K562 (cell line): ENCODE data around the gene LIN28B. TPM values are rescaled to one million over a fixed set of nuclear protein-coding genes. Genes with fewer than 3 reads are reported as not detected.

Experiments
- ADNP ChIP-seq: fragments of 200-800 bp; sonication (Bioruptor generic); IDR thresholded peaks from 2 replicates; pipeline ENCODE4 v1.6.1; 2016; ENCODE audit warnings: missing genetic modification characterization, missing compliant biosample characterization
- ARID1B ChIP-seq: fragments of 450-650 bp; IDR thresholded peaks from 2 replicates; pipeline ENCODE4 v1.6.1; 2016; ENCODE audit warnings: antibody characterized with exemption, mild to moderate bottlenecking, inconsistent platforms
- E2F1 ChIP-seq: sonication (generic); formaldehyde crosslinking; IDR thresholded peaks from 2 replicates; pipeline ENCODE4 v1.8.1; 2023; ENCODE audit warnings: mild to moderate bottlenecking, missing genetic modification reagents, moderate library complexity
- ELF2 ChIP-seq: fragments of 250-450 bp; sonication (Bioruptor Pico); IDR thresholded peaks from 2 replicates; pipeline ENCODE4 v1.5.0; 2021; ENCODE audit warnings: mild to moderate bottlenecking
- FOSL1 ChIP-seq: fragments of 200-800 bp; sonication (Bioruptor generic); conservative IDR thresholded peaks from 2 replicates; pipeline ENCODE4 v1.6.1; 2016; ENCODE audit warnings: missing genetic modification characterization, missing compliant biosample characterization
- FOXP1 ChIP-seq: sonication (generic); formaldehyde crosslinking; IDR thresholded peaks from 2 replicates; pipeline ENCODE4 v1.8.0; 2022; ENCODE audit warnings: mild to moderate bottlenecking, missing genetic modification reagents
- HCFC1 ChIP-seq: IDR thresholded peaks from 2 replicates; pipeline ENCODE4 v1.6.1; 2012; ENCODE audit warnings: low read depth, low read length, improper control_type of control experiment
- ILF3 ChIP-seq: fragments of 450-650 bp; IDR thresholded peaks from 2 replicates; pipeline ENCODE4 v1.6.1; 2018; ENCODE audit warnings: antibody characterized with exemption, mild to moderate bottlenecking, moderate library complexity, borderline replicate concordance
- KDM5B ChIP-seq: fragments of 200-600 bp; sonication (generic); IDR thresholded peaks from 2 replicates; pipeline ENCODE4 v1.6.1; 2012; ENCODE audit warnings: low read depth, mild to moderate bottlenecking, moderate library complexity, low read length, control low read depth, inconsistent platforms; ENCODE audit not compliant: insufficient replicate concordance
- NR1H2 ChIP-seq: sonication (generic); formaldehyde crosslinking; IDR thresholded peaks from 2 replicates; pipeline ENCODE4 v1.4.0; 2020; ENCODE audit warnings: mild to moderate bottlenecking, missing genetic modification reagents
- NR2F6 ChIP-seq: fragments of 450-650 bp; formaldehyde crosslinking; IDR thresholded peaks from 2 replicates; pipeline ENCODE4 v1.4.0; 2020; ENCODE audit warnings: mild to moderate bottlenecking
- POLR2B ChIP-seq: fragments of 450-650 bp; IDR thresholded peaks from 2 replicates; pipeline ENCODE4 v1.6.1; 2018; ENCODE audit warnings: low read depth; ENCODE audit not compliant: partially characterized antibody
- RBFOX2 ChIP-seq: fragments of 200-400 bp; formaldehyde crosslinking; IDR thresholded peaks from 2 replicates; pipeline ENCODE4 v1.6.1; 2017; ENCODE audit warnings: low read depth, mild to moderate bottlenecking, low read length, moderate library complexity
- RCOR1 ChIP-seq, 2 experiments: IDR thresholded peaks; 2 replicates each; pipeline ENCODE4 v1.6.1; 2012; ENCODE audit warnings: low read depth in 2 of 2, low read length in 2 of 2, borderline replicate concordance in 1 of 2, improper control_type of control experiment in 1 of 2
- WHSC1 ChIP-seq: IDR thresholded peaks from one replicate; pipeline ENCODE4 v1.6.1; 2012; ENCODE audit warnings: low read length, control low read depth, inconsistent platforms
- ZNF507 ChIP-seq: conservative IDR thresholded peaks from 2 replicates; pipeline ENCODE4 v1.6.1; 2017; ENCODE audit warnings: missing genetic modification characterization, missing compliant biosample characterization
- ZNF778 ChIP-seq: fragments of 450-650 bp; formaldehyde crosslinking; IDR thresholded peaks from 2 replicates; pipeline ENCODE4 v1.4.0; 2020; ENCODE audit warnings: mild to moderate bottlenecking, moderate library complexity
- polyA plus RNA-seq, 8 experiments: library from polyadenylated mRNA; depleted of rRNA in 4 of 8; stranded (reverse) in 5 of 8; unstranded in 3 of 8; fragments of >200 nt; fragmentation: Nextera tagmentation in 2 of 8; fragmentation: Illumina TruSeq in 1 of 8; extraction: Ambion mirVana in 2 of 8; extraction: Trizol in 1 of 8; gene quantifications; 2 replicates each; pipeline versions ENCODE4 v1.2.1 to v1.2.3, GENCODE V29; 2011 to 2014; ENCODE audit warnings: inconsistent platforms in 1 of 8, missing spikeins in 1 of 8
- total RNA-seq, 7 experiments: library from RNA; depleted of rRNA in 6 of 7; stranded (reverse); fragments of >200 nt in 6 of 7; fragmentation: Illumina TruSeq in 2 of 7; extraction: Trizol in 2 of 7; gene quantifications; 2 replicates each; pipeline versions ENCODE4 v1.2.1 to v1.2.3, GENCODE V29; 2011 to 2021; ENCODE audit warnings: low replicate concordance in 1 of 7
- TF ChIP-seq, protein P1 (sequence below), 2 experiments: fragments of 450-650 bp; IDR thresholded peaks; 2 replicates each; pipeline ENCODE4 v1.6.1; 2018; ENCODE audit warnings: mild to moderate bottlenecking in 2 of 2, low read depth in 1 of 2; ENCODE audit not compliant: partially characterized antibody in 2 of 2

The LIN28B gene
- total and polyA plus RNA-seq, 9 of the 15 experiments (the other 6 are each of a cell fraction or from before 2014, with no cell fraction given), result 20.9 to 77.3 (median 42.1) TPM

DNA sequence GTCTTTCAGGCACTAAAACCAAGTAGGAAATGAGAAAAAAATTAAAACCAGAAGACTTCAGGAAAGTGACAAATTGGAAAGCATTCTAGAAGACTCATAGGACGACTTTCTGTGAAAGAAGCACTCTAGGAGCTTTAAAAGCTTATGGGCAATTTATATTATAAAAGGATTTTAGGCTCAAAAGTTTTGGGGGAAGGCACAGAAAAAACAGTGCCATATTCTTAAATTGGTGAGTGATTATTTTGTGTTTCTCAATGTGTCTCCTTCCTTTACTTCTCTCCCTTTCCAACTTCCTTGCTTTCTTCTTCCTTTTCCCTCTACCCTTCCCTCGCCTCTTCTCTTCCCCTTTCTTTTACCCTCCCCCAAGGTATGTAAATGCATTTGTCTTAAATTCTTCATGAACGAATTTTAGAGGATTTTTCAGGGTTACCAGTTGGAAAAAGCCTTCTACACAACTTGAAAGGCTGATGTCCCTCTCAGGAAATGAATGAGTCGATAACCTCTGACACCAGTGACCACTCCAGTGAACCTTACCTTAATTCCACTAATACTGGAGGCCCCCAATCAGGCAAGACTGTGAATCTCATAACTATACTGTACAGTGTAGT, 2.6 kb upstream of the LIN28B start (continued):
- TF ChIP-seq FOSL1 (tag) (no peak; the same call in 1 of the 2 replicates), RBFOX2 (peak; percentile 54; the same call in 1 of the 2 replicates), ARID1B (peak; percentile 69), ADNP (no peak), ZNF778 (CRISPR knock-in tag) (no peak), E2F1 (CRISPR knock-in tag) (no peak), HCFC1 (no peak), WHSC1 (no peak), ELF2 (CRISPR knock-in tag) (peak; percentile 48; the same call in 1 of the 2 replicates), POLR2B (peak; percentile 78), NR1H2 (CRISPR knock-in tag) (no peak), FOXP1 (CRISPR knock-in tag) (no peak), NR2F6 (0 out of 2 replicates have a peak, but pooled peaks have one; percentile 68), KDM5B (no peak), ILF3 (no peak), ZNF507 (no peak), RCOR1 (IDR thresholded peaks at IDR 0.05; ENCODE audit: borderline replicate concordance in 1 of 2, low read depth in 2 of 2, low read length in 2 of 2) (peak in 1 of 2 experiments; percentile 74; a peak in 2 of 4 replicates)
- TF ChIP-seq, protein P1, sequence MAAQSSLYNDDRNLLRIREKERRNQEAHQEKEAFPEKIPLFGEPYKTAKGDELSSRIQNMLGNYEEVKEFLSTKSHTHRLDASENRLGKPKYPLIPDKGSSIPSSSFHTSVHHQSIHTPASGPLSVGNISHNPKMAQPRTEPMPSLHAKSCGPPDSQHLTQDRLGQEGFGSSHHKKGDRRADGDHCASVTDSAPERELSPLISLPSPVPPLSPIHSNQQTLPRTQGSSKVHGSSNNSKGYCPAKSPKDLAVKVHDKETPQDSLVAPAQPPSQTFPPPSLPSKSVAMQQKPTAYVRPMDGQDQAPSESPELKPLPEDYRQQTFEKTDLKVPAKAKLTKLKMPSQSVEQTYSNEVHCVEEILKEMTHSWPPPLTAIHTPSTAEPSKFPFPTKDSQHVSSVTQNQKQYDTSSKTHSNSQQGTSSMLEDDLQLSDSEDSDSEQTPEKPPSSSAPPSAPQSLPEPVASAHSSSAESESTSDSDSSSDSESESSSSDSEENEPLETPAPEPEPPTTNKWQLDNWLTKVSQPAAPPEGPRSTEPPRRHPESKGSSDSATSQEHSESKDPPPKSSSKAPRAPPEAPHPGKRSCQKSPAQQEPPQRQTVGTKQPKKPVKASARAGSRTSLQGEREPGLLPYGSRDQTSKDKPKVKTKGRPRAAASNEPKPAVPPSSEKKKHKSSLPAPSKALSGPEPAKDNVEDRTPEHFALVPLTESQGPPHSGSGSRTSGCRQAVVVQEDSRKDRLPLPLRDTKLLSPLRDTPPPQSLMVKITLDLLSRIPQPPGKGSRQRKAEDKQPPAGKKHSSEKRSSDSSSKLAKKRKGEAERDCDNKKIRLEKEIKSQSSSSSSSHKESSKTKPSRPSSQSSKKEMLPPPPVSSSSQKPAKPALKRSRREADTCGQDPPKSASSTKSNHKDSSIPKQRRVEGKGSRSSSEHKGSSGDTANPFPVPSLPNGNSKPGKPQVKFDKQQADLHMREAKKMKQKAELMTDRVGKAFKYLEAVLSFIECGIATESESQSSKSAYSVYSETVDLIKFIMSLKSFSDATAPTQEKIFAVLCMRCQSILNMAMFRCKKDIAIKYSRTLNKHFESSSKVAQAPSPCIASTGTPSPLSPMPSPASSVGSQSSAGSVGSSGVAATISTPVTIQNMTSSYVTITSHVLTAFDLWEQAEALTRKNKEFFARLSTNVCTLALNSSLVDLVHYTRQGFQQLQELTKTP (IDR thresholded peaks at IDR 0.05; ENCODE audit: low read depth in 1 of 2, partially characterized antibody in 2 of 2), result peak; percentile 43 to 91
